Loucy (cell line): ENCODE results near the gene EIPR1.

Experiments used
- EZH2phosphoT487 ChIP-seq: fragments of 200-600 bp; IDR thresholded peaks from 2 replicates; pipeline ENCODE4 v1.6.1; 2018; ENCODE audit warnings: antibody characterized with exemption, mild to moderate bottlenecking, moderate library complexity, borderline replicate concordance
- TF ChIP-seq, protein P1 (sequence below): fragments of 200-600 bp; sonication (generic); conservative IDR thresholded peaks from 2 replicates; pipeline ENCODE4 v1.5.1; 2014; ENCODE audit warnings: mild to moderate bottlenecking, antibody characterized with exemption, low read length

DNA sequence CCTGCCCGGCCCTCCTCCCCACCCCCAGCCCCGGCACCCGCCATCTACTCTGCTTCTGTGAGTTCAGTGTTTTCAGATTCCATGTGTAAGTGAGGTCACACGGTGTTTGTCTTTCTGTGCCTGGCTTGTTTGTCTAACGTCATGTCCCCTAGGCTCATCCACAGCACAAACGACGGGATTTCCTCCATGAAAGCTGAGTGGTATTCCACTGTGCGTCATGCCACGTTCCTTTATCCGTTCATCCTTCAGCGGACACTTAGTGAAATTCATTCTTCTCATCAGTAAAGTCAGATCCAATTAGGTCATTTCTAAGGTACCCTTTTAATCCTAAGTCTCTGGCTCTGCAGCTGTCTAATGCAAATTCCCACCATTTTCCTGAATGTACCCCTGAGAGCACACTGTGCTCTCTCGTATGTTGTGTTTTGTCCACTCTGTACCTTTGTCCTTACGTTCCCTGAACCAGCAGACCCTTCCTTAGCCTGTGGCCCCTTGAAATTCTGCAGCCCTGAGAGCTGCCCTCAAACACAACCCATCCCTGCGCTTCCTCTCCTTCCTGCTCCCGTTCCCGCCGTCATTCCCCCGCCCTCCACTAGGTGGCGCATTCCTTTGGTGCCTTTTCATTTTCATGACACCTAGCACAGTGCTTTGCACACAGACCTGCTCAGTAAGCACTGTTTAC is 46.0 kb upstream of the EIPR1 start:
- TF ChIP-seq, protein P1, sequence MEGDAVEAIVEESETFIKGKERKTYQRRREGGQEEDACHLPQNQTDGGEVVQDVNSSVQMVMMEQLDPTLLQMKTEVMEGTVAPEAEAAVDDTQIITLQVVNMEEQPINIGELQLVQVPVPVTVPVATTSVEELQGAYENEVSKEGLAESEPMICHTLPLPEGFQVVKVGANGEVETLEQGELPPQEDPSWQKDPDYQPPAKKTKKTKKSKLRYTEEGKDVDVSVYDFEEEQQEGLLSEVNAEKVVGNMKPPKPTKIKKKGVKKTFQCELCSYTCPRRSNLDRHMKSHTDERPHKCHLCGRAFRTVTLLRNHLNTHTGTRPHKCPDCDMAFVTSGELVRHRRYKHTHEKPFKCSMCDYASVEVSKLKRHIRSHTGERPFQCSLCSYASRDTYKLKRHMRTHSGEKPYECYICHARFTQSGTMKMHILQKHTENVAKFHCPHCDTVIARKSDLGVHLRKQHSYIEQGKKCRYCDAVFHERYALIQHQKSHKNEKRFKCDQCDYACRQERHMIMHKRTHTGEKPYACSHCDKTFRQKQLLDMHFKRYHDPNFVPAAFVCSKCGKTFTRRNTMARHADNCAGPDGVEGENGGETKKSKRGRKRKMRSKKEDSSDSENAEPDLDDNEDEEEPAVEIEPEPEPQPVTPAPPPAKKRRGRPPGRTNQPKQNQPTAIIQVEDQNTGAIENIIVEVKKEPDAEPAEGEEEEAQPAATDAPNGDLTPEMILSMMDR: peak; percentile 100
- TF ChIP-seq EZH2phosphoT487: no peak
